H1 (cell line): ENCODE measurements around the gene MBIP. TPM values are rescaled to one million over a fixed set of nuclear protein-coding genes. Genes with fewer than 3 reads are reported as not detected.

Source experiments
- CTCF ChIA-PET: fragments of 300-600 bp; sonication (Branson Sonifier 250); formaldehyde crosslinking; loops from one replicate; lab custom pipeline; 2021; ENCODE audit not compliant: partially characterized antibody; lab: Charles Lee
- POLR2A ChIA-PET: fragments of 300-600 bp; sonication (Branson Sonifier 250); formaldehyde crosslinking; loops from one replicate; lab custom pipeline; 2021; ENCODE audit warnings: inconsistent platforms; ENCODE audit not compliant: partially characterized antibody; lab: Charles Lee
- DNase-seq, 2 experiments: peaks; one replicate each; pipeline versions ENCODE4 v3.0.0 to v3.0.0-alpha.2; 2010 to 2022; ENCODE audit warnings: low spot score in 2 of 2, low read depth in 1 of 2, mixed read lengths in 1 of 2
- FAIRE-seq: peaks from 2 replicates; lab custom pipeline; 2011; peaks lifted over from hg19 to GRCh38; lab: Jason Lieb, UNC
- H2AFZ ChIP-seq: 2 replicates; pipeline ENCODE4 v1.8.1; 2012; ENCODE audit warnings: low read length, inconsistent platforms
- H2AK5ac ChIP-seq: 2 replicates; pipeline ENCODE4 v1.6.1; 2013; ENCODE audit warnings: low read depth, low read length
- H2BK120ac ChIP-seq: replicated peaks from 2 replicates; pipeline ENCODE3; 2013; ENCODE audit warnings: low read depth, low read length, inconsistent platforms
- H2BK12ac ChIP-seq: 2 replicates; pipeline ENCODE4 v1.6.1; 2013; ENCODE audit warnings: low read depth, low read length
- H2BK15ac ChIP-seq: 2 replicates; pipeline ENCODE4 v1.6.1; 2013; ENCODE audit warnings: low read length
- H2BK20ac ChIP-seq: 2 replicates; pipeline ENCODE4 v1.6.1; 2013; ENCODE audit warnings: low read length
- H2BK5ac ChIP-seq: 2 replicates; pipeline ENCODE4 v1.6.1; 2013; ENCODE audit warnings: low read depth, low read length
- H3K14ac ChIP-seq: 2 replicates; pipeline ENCODE4 v1.6.1; 2013; ENCODE audit warnings: inconsistent platforms; ENCODE audit not compliant: insufficient read length
- H3K18ac ChIP-seq: 2 replicates; pipeline ENCODE4 v1.6.1; 2013; ENCODE audit warnings: low read length; ENCODE audit errors: extremely low read depth
- H3K23ac ChIP-seq: 2 replicates; pipeline ENCODE4 v1.6.1; 2013; ENCODE audit warnings: inconsistent platforms; ENCODE audit not compliant: insufficient read length
- H3K23me2 ChIP-seq: 2 replicates; pipeline ENCODE4 v1.6.1; 2013; ENCODE audit warnings: low read depth, low read length
- H3K27ac ChIP-seq: 2 replicates; pipeline ENCODE4 v1.6.1; 2011; ENCODE audit warnings: low read depth, low read length, inconsistent platforms
- H3K27me3 ChIP-seq, 4 experiments: replicated peaks in 1 of 4; 1 replicate in 1 of 4; 2 replicates in 3 of 4; pipeline versions ENCODE4 v1.6.1 to v1.8.1; 2011 to 2013; ENCODE audit warnings: low read length in 3 of 4, mild to moderate bottlenecking in 3 of 4, inconsistent platforms in 2 of 4, mixed read lengths in 2 of 4, moderate library complexity in 1 of 4; ENCODE audit not compliant: control insufficient read depth in 3 of 4, insufficient read depth in 3 of 4; ENCODE audit errors: extremely low read depth in 1 of 4
- H3K36me3 ChIP-seq, 4 experiments: 2 replicates each; pipeline versions ENCODE4 v1.6.1 to v1.8.1; 2011 to 2013; ENCODE audit warnings: mild to moderate bottlenecking in 4 of 4, low read length in 3 of 4, moderate library complexity in 2 of 4, control low read depth in 1 of 4, inconsistent platforms in 1 of 4; ENCODE audit not compliant: insufficient read depth in 4 of 4, control insufficient read depth in 2 of 4
- H3K4ac ChIP-seq: replicated peaks from 2 replicates; pipeline ENCODE3; 2013; ENCODE audit warnings: low read length, low read depth, mixed read lengths, inconsistent platforms; ENCODE audit not compliant: insufficient read length
- H3K4me1 ChIP-seq, 4 experiments: replicated peaks in 1 of 4; 1 replicate in 1 of 4; 2 replicates in 3 of 4; pipeline versions ENCODE4 v1.6.1 to v1.8.1; 2011 to 2013; ENCODE audit warnings: low read length in 3 of 4, inconsistent platforms in 2 of 4, mixed read lengths in 1 of 4; ENCODE audit not compliant: insufficient read depth in 4 of 4, control insufficient read depth in 3 of 4
- H3K4me2 ChIP-seq, 2 experiments: 2 replicates each; pipeline versions ENCODE4 v1.6.1 to v1.8.1; 2011 to 2013; ENCODE audit warnings: low read depth in 2 of 2, low read length in 2 of 2, control low read depth in 1 of 2, inconsistent platforms in 1 of 2, mild to moderate bottlenecking in 1 of 2; ENCODE audit not compliant: insufficient read depth in 1 of 2
- H3K4me3 ChIP-seq, 4 experiments: fragments of 200-600, 300-600 bp in 1 of 4; sonication (generic), shearing (Covaris generic), sonication (Bioruptor Twin) in 1 of 4; 2 replicates each; pipeline versions ENCODE4 v1.5.1 to v1.8.1; 2011 to 2016; ENCODE audit warnings: low read length in 4 of 4, low read depth in 3 of 4, control low read depth in 2 of 4, inconsistent platforms in 2 of 4, mild to moderate bottlenecking in 2 of 4, mixed read lengths in 1 of 4, moderate library complexity in 1 of 4; ENCODE audit not compliant: insufficient read depth in 2 of 4; ENCODE audit errors: extremely low read depth in 1 of 4
- H3K56ac ChIP-seq: replicated peaks from 2 replicates; pipeline ENCODE3; 2013; ENCODE audit warnings: low read depth, mild to moderate bottlenecking, mixed read lengths, low read length, inconsistent platforms; ENCODE audit not compliant: insufficient read length
- H3K79me1 ChIP-seq: 2 replicates; pipeline ENCODE4 v1.6.1; 2013; ENCODE audit warnings: low read depth, low read length, control low read depth
- H3K79me2 ChIP-seq, 2 experiments: 2 replicates each; pipeline versions ENCODE4 v1.6.1 to v1.8.1; 2012 to 2013; ENCODE audit warnings: low read length in 2 of 2, mild to moderate bottlenecking in 2 of 2, inconsistent platforms in 1 of 2; ENCODE audit not compliant: insufficient read depth in 2 of 2, control insufficient read depth in 1 of 2
- H3K9ac ChIP-seq, 4 experiments: replicated peaks in 1 of 4; 1 replicate in 1 of 4; 2 replicates in 3 of 4; pipeline versions ENCODE4 v1.6.1 to v1.8.1; 2011 to 2013; ENCODE audit warnings: low read depth in 3 of 4, low read length in 3 of 4, control low read depth in 2 of 4, mild to moderate bottlenecking in 2 of 4, moderate library complexity in 2 of 4, inconsistent platforms in 1 of 4; ENCODE audit errors: extremely low read depth in 1 of 4
- H3K9me3 ChIP-seq, 2 experiments: 2 replicates each; pipeline versions ENCODE4 v1.6.1 to v1.8.1; 2012 to 2013; ENCODE audit warnings: mild to moderate bottlenecking in 2 of 2, moderate library complexity in 2 of 2, control low read depth in 1 of 2, inconsistent platforms in 1 of 2, low read depth in 1 of 2, low read length in 1 of 2, mixed read lengths in 1 of 2; ENCODE audit not compliant: insufficient read depth in 2 of 2
- H4K20me1 ChIP-seq, 2 experiments: replicated peaks in 1 of 2; 2 replicates each; pipeline versions ENCODE3 to v1.8.1; 2011 to 2013; ENCODE audit warnings: inconsistent platforms in 2 of 2, low read length in 2 of 2, mild to moderate bottlenecking in 1 of 2; ENCODE audit not compliant: insufficient read depth in 2 of 2, control insufficient read depth in 1 of 2
- H4K5ac ChIP-seq: 2 replicates; pipeline ENCODE4 v1.6.1; 2013; ENCODE audit warnings: low read length, low read depth, mixed read lengths, inconsistent platforms; ENCODE audit not compliant: insufficient read length
- H4K8ac ChIP-seq: 2 replicates; pipeline ENCODE4 v1.8.0; 2013; ENCODE audit warnings: mild to moderate bottlenecking, moderate library complexity, low read length, inconsistent platforms; ENCODE audit not compliant: insufficient read depth; ENCODE audit errors: extremely low read depth
- H4K91ac ChIP-seq: replicated peaks from 2 replicates; pipeline ENCODE3; 2013; ENCODE audit warnings: low read length, mixed read lengths, inconsistent platforms; ENCODE audit not compliant: insufficient read length
- CBX5 ChIP-seq: fragments of 300-800, 300-1000 bp; sonication (generic); IDR thresholded peaks from 2 replicates; pipeline ENCODE4 v1.7.1; 2016; ENCODE audit warnings: antibody characterized with exemption, low read length, low read depth
- CBX8 ChIP-seq: fragments of 300-800, 300-1000 bp; sonication (generic); IDR thresholded peaks from 2 replicates; pipeline ENCODE4 v1.7.1; 2016; ENCODE audit warnings: low read depth, low read length, borderline replicate concordance
- CHD1 ChIP-seq: IDR thresholded peaks from 2 replicates; pipeline ENCODE4 v1.6.1; 2012; ENCODE audit warnings: low read depth, low read length, improper control_type of control experiment
- HDAC2 ChIP-seq, 2 experiments: fragments of 300-600 bp in 1 of 2; sonication (generic) in 1 of 2; IDR thresholded peaks; 2 replicates each; pipeline ENCODE4 v1.6.1; 2011 to 2012; ENCODE audit warnings: low read depth in 2 of 2, low read length in 2 of 2, mild to moderate bottlenecking in 2 of 2, moderate library complexity in 2 of 2, borderline replicate concordance in 1 of 2, inconsistent platforms in 1 of 2
- JUND ChIP-seq: IDR thresholded peaks from 2 replicates; pipeline ENCODE4 v1.6.1; 2011; ENCODE audit warnings: mild to moderate bottlenecking, improper control_type of control experiment, low read length
- POLR2AphosphoS5 ChIP-seq: IDR thresholded peaks from 2 replicates; pipeline ENCODE4 v1.6.1; 2011; ENCODE audit warnings: low read depth, low read length
- RNF2 ChIP-seq: fragments of 200-900, 300-1000 bp; sonication (generic); IDR thresholded peaks from 2 replicates; pipeline ENCODE4 v1.7.1; 2016; ENCODE audit warnings: borderline replicate concordance, low read depth, mild to moderate bottlenecking, antibody characterized with exemption, low read length; ENCODE audit not compliant: poor library complexity, severe bottlenecking; ENCODE audit errors: missing control alignments
- SIX5 ChIP-seq: IDR thresholded peaks from 2 replicates; pipeline ENCODE4 v1.6.1; 2011; ENCODE audit warnings: mild to moderate bottlenecking, low read depth, low read length
- TCF12 ChIP-seq: IDR thresholded peaks from 2 replicates; pipeline ENCODE4 v1.6.1; 2011; ENCODE audit warnings: low read depth, mild to moderate bottlenecking, low read length
- WGBS, 2 experiments: shearing (Covaris generic) in 1 of 2; methylation state at CpG; one replicate each; pipeline versions ENCODE4 v1.1.6 to v1.1.7; 2013 to 2015; ENCODE audit warnings: low lambda C conversion rate in 2 of 2, mixed read lengths in 2 of 2, inconsistent platforms in 1 of 2, low coverage in 1 of 2, missing lambda C conversion rate in 1 of 2; ENCODE audit not compliant: insufficient replicate concordance in 2 of 2, insufficient coverage in 1 of 2, insufficient read length in 1 of 2; ENCODE audit errors: extremely low coverage in 1 of 2, missing lambda C conversion rate in 1 of 2; 5-methylcytosine and 5-hydroxymethylcytosine counted together
- polyA plus RNA-seq, 7 experiments: library from polyadenylated mRNA; depleted of rRNA in 3 of 7; stranded (reverse) in 5 of 7; unstranded in 2 of 7; fragments of >200 nt in 5 of 7; fragments of 200-250 nt in 2 of 7; gene quantifications; 1 replicate in 5 of 7; 2 replicates in 1 of 7; 4 replicates in 1 of 7; pipeline versions ENCODE4 v1.2.1 to v1.2.3, GENCODE V29; 2011 to 2013; ENCODE audit warnings: missing spikeins in 2 of 7, mixed read lengths in 2 of 7
- total RNA-seq: library from RNA; stranded (reverse); fragmentation: NEBNext Ultra II Directional; extraction: Animal tissue kit (Norgen Biotek cat#: 25700); gene quantifications from 2 replicates; pipeline ENCODE4 v1.2.1, GENCODE V29; 2021
- TF ChIP-seq, protein P1 (sequence below), 3 experiments: IDR thresholded peaks; 1 replicate in 2 of 3; 2 replicates in 1 of 3; pipeline versions ENCODE4 v1.5.1 to v1.6.1; 2011; ENCODE audit warnings: low read length in 3 of 3, mild to moderate bottlenecking in 3 of 3, inconsistent platforms in 2 of 3, low read depth in 1 of 3, moderate library complexity in 1 of 3; ENCODE audit not compliant: insufficient read depth in 1 of 3; ENCODE audit errors: control extremely low read depth in 1 of 3
- TF ChIP-seq, protein P2 (sequence below): IDR thresholded peaks from 2 replicates; pipeline ENCODE4 v1.6.1; 2012; ENCODE audit warnings: inconsistent platforms

MBIP gene
- total and polyA plus RNA-seq, 2 of the 8 experiments (the other 6 are each of a cell fraction or from before 2014, with no cell fraction given) = 15.0 to 27.4 TPM

DNA sequence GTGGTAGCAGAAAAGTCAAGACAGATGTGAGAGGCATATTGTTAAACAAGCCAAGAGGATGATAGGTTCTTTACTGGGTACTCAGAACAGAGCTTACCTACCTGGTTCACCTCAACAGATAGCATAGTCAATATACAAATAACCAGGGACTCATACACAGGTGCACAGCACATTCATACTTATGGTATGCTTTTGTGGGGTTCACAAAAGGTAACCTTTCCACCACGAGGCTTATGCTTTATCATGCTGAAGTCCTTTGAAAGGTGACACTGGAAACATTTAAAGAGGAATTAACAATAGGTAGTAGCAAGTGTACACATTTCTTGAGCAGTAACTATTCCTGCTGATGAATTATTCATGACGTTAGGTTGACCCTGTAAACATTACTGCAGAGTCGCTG lies 42.2 kb upstream of the MBIP start:
- 81% methylated on average over 3 of the region's 3 CpGs; no CpG with 5 or more reads in 1 of the 2 experiments for WGBS, 2 experiments
- Histone ChIP-seq H3K4me3 (no peak overlapping the region), H4K8ac (no peak overlapping the region), H3K79me2 (no peaks in the 10 kb centered on the region), H4K91ac (no peak overlapping the region), H3K23me2 (no peaks in the 10 kb centered on the region), H2BK12ac (no peak overlapping the region), H3K14ac (no peak overlapping the region), H3K4ac (no peak overlapping the region), H3K4me1 (no peaks in the 10 kb centered on the region), H3K56ac (no peak overlapping the region), H2AK5ac (no peak overlapping the region), H3K4me2 (no peak overlapping the region), H2BK20ac (no peak overlapping the region), H2AFZ (no peak overlapping the region), H2BK5ac (no peak overlapping the region), H3K79me1 (no peaks in the 10 kb centered on the region), H3K23ac (no peak overlapping the region), H2BK120ac (no peak overlapping the region), H2BK15ac (no peak overlapping the region), H4K5ac (no peak overlapping the region), H3K27ac (no peak overlapping the region), H4K20me1 (no peaks in the 10 kb centered on the region), H3K27me3 (no peaks in the 10 kb centered on the region), H3K9ac (no peak overlapping the region), H3K18ac (0 out of 2 replicates have a peak overlapping the region, but pooled peaks have one; percentile 10), H3K36me3 (no peaks in the 10 kb centered on the region), H3K9me3 (no peaks in the 10 kb centered on the region)
- TF ChIP-seq TCF12 = no peak
- TF ChIP-seq CHD1 = no peak
- no peak for TF ChIP-seq HDAC2 (IDR thresholded peaks at IDR 0.05; ENCODE audit: borderline replicate concordance in 1 of 2, low read depth in 2 of 2, low read length in 2 of 2)
- no peak for TF ChIP-seq CBX5
- TF ChIP-seq POLR2AphosphoS5 = no peak
- no peak for TF ChIP-seq SIX5
- TF ChIP-seq, protein P1, sequence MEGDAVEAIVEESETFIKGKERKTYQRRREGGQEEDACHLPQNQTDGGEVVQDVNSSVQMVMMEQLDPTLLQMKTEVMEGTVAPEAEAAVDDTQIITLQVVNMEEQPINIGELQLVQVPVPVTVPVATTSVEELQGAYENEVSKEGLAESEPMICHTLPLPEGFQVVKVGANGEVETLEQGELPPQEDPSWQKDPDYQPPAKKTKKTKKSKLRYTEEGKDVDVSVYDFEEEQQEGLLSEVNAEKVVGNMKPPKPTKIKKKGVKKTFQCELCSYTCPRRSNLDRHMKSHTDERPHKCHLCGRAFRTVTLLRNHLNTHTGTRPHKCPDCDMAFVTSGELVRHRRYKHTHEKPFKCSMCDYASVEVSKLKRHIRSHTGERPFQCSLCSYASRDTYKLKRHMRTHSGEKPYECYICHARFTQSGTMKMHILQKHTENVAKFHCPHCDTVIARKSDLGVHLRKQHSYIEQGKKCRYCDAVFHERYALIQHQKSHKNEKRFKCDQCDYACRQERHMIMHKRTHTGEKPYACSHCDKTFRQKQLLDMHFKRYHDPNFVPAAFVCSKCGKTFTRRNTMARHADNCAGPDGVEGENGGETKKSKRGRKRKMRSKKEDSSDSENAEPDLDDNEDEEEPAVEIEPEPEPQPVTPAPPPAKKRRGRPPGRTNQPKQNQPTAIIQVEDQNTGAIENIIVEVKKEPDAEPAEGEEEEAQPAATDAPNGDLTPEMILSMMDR (IDR thresholded peaks at IDR 0.05; ENCODE audit: control extremely low read depth in 1 of 3, insufficient read depth in 1 of 3, low read depth in 1 of 3, low read length in 3 of 3) = no peak
- TF ChIP-seq JUND = no peak
- TF ChIP-seq RNF2 = no peak
- TF ChIP-seq, protein P2, sequence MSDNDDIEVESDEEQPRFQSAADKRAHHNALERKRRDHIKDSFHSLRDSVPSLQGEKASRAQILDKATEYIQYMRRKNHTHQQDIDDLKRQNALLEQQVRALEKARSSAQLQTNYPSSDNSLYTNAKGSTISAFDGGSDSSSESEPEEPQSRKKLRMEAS = no peak
- TF ChIP-seq CBX8 = no peak
- ChIA-PET CTCF (interaction anchor here (1.0 kb wide), 1 partner anchor 194 kb away, joined by 3 read pairs; no protein-coding TSS in a partner anchor), POLR2A (no interaction called here)
- no peak for FAIRE-seq
- no peak for DNase-seq
